OCI-LY3 (cell line): ENCODE results near the gene PPP6R3.

ENCODE experiments used
- H2AFZ ChIP-seq: fragments of 200-600, 300-600 bp; shearing (Covaris generic); 2 replicates; pipeline ENCODE4 v1.6.0; 2014; ENCODE audit warnings: antibody characterized with exemption, low read depth, low read length
- H3K27ac ChIP-seq: fragments of 200-600, 300-600 bp; sonication (generic); 2 replicates; pipeline ENCODE4 v1.5.1; 2014; ENCODE audit warnings: mild to moderate bottlenecking, low read length, moderate library complexity, mixed read lengths
- H3K27me3 ChIP-seq: fragments of 200-600, 300-600 bp; sonication (generic); 2 replicates; pipeline ENCODE4 v1.6.1; 2014; ENCODE audit warnings: low read depth, low read length, mixed read lengths
- H3K36me3 ChIP-seq: fragments of 200-600, 300-600 bp; sonication (generic); replicated peaks from 2 replicates; pipeline ENCODE3; 2014; ENCODE audit warnings: low read depth, low read length, mixed read lengths
- H3K4me1 ChIP-seq: fragments of 300-600, 200-600 bp; sonication (generic); 2 replicates; pipeline ENCODE4 v1.6.1; 2014; ENCODE audit warnings: low read length, mixed read lengths
- H3K4me2 ChIP-seq: fragments of 200-600, 300-600 bp; sonication (generic); 2 replicates; pipeline ENCODE4 v1.6.1; 2014; ENCODE audit warnings: low read length, mixed read lengths
- H3K4me3 ChIP-seq: fragments of 300-600, 200-600 bp; sonication (generic); 2 replicates; pipeline ENCODE4 v1.5.1; 2014; ENCODE audit warnings: antibody characterized with exemption, mild to moderate bottlenecking, low read length, moderate library complexity
- H3K79me2 ChIP-seq: fragments of 300-600, 200-600 bp; shearing (Covaris generic); 2 replicates; pipeline ENCODE4 v1.6.1; 2014; ENCODE audit warnings: mild to moderate bottlenecking, low read length, mixed read lengths
- H3K9ac ChIP-seq: fragments of 300-600, 200-600 bp; shearing (Covaris generic); 2 replicates; pipeline ENCODE4 v1.6.0; 2014; ENCODE audit warnings: mild to moderate bottlenecking, low read length, moderate library complexity
- H3K9me3 ChIP-seq: fragments of 200-600, 300-600 bp; shearing (Covaris generic); 2 replicates; pipeline ENCODE4 v1.6.1; 2014; ENCODE audit warnings: low read length, mixed read lengths; ENCODE audit not compliant: insufficient read depth
- H4K20me1 ChIP-seq: fragments of 200-600, 300-600 bp; sonication (generic); 2 replicates; pipeline ENCODE4 v1.6.1; 2016; ENCODE audit warnings: low read length, mixed read lengths; ENCODE audit not compliant: insufficient read depth
- CTCF ChIP-seq: fragments of 200-600, 300-600 bp; sonication (generic); IDR thresholded peaks from 2 replicates; pipeline ENCODE4 v1.5.1; 2014; ENCODE audit warnings: antibody characterized with exemption, low read length, low read depth
- EZH2phosphoT487 ChIP-seq: fragments of 200-600 bp; shearing (Covaris generic); IDR thresholded peaks from 2 replicates; pipeline ENCODE4 v1.6.1; 2018; ENCODE audit warnings: antibody characterized with exemption, mixed run types, low read depth

The PPP6R3 gene

GRCh38 chr11:68504432-68505066 lies 44.0 kb downstream of the PPP6R3 start:
- Histone ChIP-seq H3K9ac (no peak overlapping the region), H3K9me3 (no peaks in the 10 kb centered on the region), H3K27me3 (no peaks in the 10 kb centered on the region), H3K4me2 (no peak overlapping the region), H3K4me1 (no peaks in the 10 kb centered on the region), H3K36me3 (peaks cover 7% of the 10 kb centered on the region), H3K4me3 (no peak overlapping the region), H3K27ac (no peak overlapping the region), H4K20me1 (peaks cover 95% of the 10 kb centered on the region), H2AFZ (no peak overlapping the region), H3K79me2 (peaks cover 100% of the 10 kb centered on the region)
- TF ChIP-seq CTCF: no peak
- no peak for TF ChIP-seq EZH2phosphoT487

- Histone ChIP-seq H3K4me1 (no peaks in the 10 kb centered on the region), H3K9ac (no peak overlapping the region), H3K4me2 (no peak overlapping the region), H3K27ac (no peak overlapping the region), H3K79me2 (peaks cover 100% of the 10 kb centered on the region), H3K9me3 (no peaks in the 10 kb centered on the region), H3K36me3 (peaks cover 7% of the 10 kb centered on the region), H2AFZ (no peak overlapping the region), H3K4me3 (no peak overlapping the region), H4K20me1 (peaks cover 95% of the 10 kb centered on the region), H3K27me3 (no peaks in the 10 kb centered on the region)
- TF ChIP-seq EZH2phosphoT487: no peak
- no peak for TF ChIP-seq CTCF
These were observed 45.0 kb downstream of the PPP6R3 start for GRCh38 chr11:68505596-68505995.

GRCh38 chr11:68506908-68507307 lies 46.4 kb downstream of the PPP6R3 start:
- Histone ChIP-seq H3K9me3 (no peaks in the 10 kb centered on the region), H3K4me2 (no peak overlapping the region), H3K9ac (no peak overlapping the region), H3K4me1 (no peaks in the 10 kb centered on the region), H2AFZ (no peak overlapping the region), H4K20me1 (peaks cover 90% of the 10 kb centered on the region), H3K79me2 (peaks cover 100% of the 10 kb centered on the region), H3K27me3 (no peaks in the 10 kb centered on the region), H3K36me3 (peaks cover 7% of the 10 kb centered on the region), H3K27ac (no peak overlapping the region), H3K4me3 (no peak overlapping the region)
- TF ChIP-seq CTCF: no peak
- no peak for TF ChIP-seq EZH2phosphoT487

GRCh38 chr11:68508425-68508824 lies 47.9 kb downstream of the PPP6R3 start:
- H3K27me3 ChIP-seq: no peaks in the 10 kb centered on the region
- H2AFZ ChIP-seq: no peak overlapping the region
- no peaks in the 10 kb centered on the region for H3K9me3 ChIP-seq
- no peak overlapping the region for H3K4me2 ChIP-seq
- TF ChIP-seq EZH2phosphoT487 (no peak), CTCF (no peak)
- H3K9ac ChIP-seq: no peak overlapping the region
- no peaks in the 10 kb centered on the region for H3K4me1 ChIP-seq
- peaks cover 100% of the 10 kb centered on the region for H3K79me2 ChIP-seq
- H3K27ac ChIP-seq: no peak overlapping the region
- no peak overlapping the region for H3K4me3 ChIP-seq
- peaks cover 91% of the 10 kb centered on the region for H4K20me1 ChIP-seq
- peaks cover 18% of the 10 kb centered on the region for H3K36me3 ChIP-seq
